GM21529 (cell line): ENCODE results near the gene TMEM219.
"Not testable (repeated sequence)": the region's sequence is repeated elsewhere in the genome, so short reads cannot be mapped to it uniquely, and the experiment has no call there.

ENCODE experiments used
- ATAC-seq: cut with Tn5 transposase; IDR thresholded peaks from one replicate; pipeline ENCODE4 v1.9.1; 2021; ENCODE audit not compliant: unreplicated experiment

Gene TMEM219

GRCh38 chr16:29961479-29962343 is at the start of gene TMEM219:
TSS of gene TMEM219 (plus strand) at chr16:29962079. CDS start at chr16:29963144, 1,065 bp downstream.
- peak; percentile 77 for ATAC-seq

GRCh38 chr16:29912087-29912486 is 49.8 kb upstream of the TMEM219 start:
- no peak for ATAC-seq

- ATAC-seq, result no peak
These were observed 48.4 kb upstream of the TMEM219 start for GRCh38 chr16:29913514-29913913.

- ATAC-seq, result no peak
These were observed 46.2 kb upstream of the TMEM219 start for GRCh38 chr16:29915590-29916247.

- no peak for ATAC-seq
These were observed 44.9 kb upstream of the TMEM219 start for GRCh38 chr16:29916979-29917378.

GRCh38 chr16:29920288-29921033 is 41.4 kb upstream of the TMEM219 start:
- ATAC-seq, result no peak

- no peak for ATAC-seq
These were observed 40.9 kb upstream of the TMEM219 start for GRCh38 chr16:29921034-29921385.

GRCh38 chr16:29922326-29922725 is 39.6 kb upstream of the TMEM219 start:
- ATAC-seq, result no peak

- ATAC-seq, result no peak
These were observed 38.8 kb upstream of the TMEM219 start for GRCh38 chr16:29922986-29923501.

- no peak for ATAC-seq
These were observed 36.6 kb upstream of the TMEM219 start for GRCh38 chr16:29925105-29925756.

GRCh38 chr16:29925781-29926710 is 35.8 kb upstream of the TMEM219 start, which contains the start of gene KCTD13:
TSS of gene KCTD13 (minus strand) at chr16:29926226. CDS start at chr16:29926033, 193 bp downstream.
- peak; percentile 87 for ATAC-seq

- ATAC-seq, result no peak
These were observed 35.2 kb upstream of the TMEM219 start for GRCh38 chr16:29926711-29927052.

- ATAC-seq, result no peak
These were observed 34.6 kb upstream of the TMEM219 start for GRCh38 chr16:29927070-29927905.

- ATAC-seq, result not testable (repeated sequence)
These were observed 30.1 kb upstream of the TMEM219 start for GRCh38 chr16:29931750-29932149.

- ATAC-seq, result no peak
These were observed 21.2 kb upstream of the TMEM219 start for GRCh38 chr16:29940656-29941055.

GRCh38 chr16:29943846-29944799 is 17.8 kb upstream of the TMEM219 start:
- no peak for ATAC-seq

- ATAC-seq, result no peak
These were observed 14.0 kb upstream of the TMEM219 start for GRCh38 chr16:29947897-29948296.
